Gastrocnemius medialis (tissue), 4 donors: ENCODE results near the gene TBKBP1.

Experiments
- CTCF ChIP-seq, 5 experiments: fragments of 450-650 bp in 3 of 5; fragments of 200-600 bp in 2 of 5; sonication (generic) in 2 of 5; IDR thresholded peaks in 4 of 5; conservative IDR thresholded peaks in 1 of 5; 1 replicate in 4 of 5; 2 replicates in 1 of 5; pipeline ENCODE4 v1.5.1; 2016 to 2019; ENCODE audit warnings: antibody characterized with exemption in 5 of 5, mild to moderate bottlenecking in 3 of 5, moderate library complexity in 3 of 5
- POLR2A ChIP-seq, 2 donors: fragments of 450-650 bp; IDR thresholded peaks; one replicate each; pipeline ENCODE4 v1.6.1; 2017; ENCODE audit warnings: antibody characterized with exemption in 2 of 2, mild to moderate bottlenecking in 2 of 2, moderate library complexity in 2 of 2

- no peak for TF ChIP-seq CTCF (IDR thresholded peaks at IDR 0.05 in 4 of 5, conservative IDR thresholded peaks at IDR 0.05 in 1 of 5)
- TF ChIP-seq POLR2A (IDR thresholded peaks at IDR 0.05): no peak
Observed at GRCh38 chr17:47724705-47725104, 30.7 kb downstream of the TBKBP1 start.
